ENCODE results near the gene DLG2. TPM values are rescaled to one million over a fixed set of nuclear protein-coding genes. Genes with fewer than 3 reads are reported as not detected.

DLG2 gene
- total RNA-seq, 2 experiments from 2014 or later: 6.9 to 8.2 TPM

GRCh38 chr11:83477772-83478171 is 2149.4 kb downstream of the DLG2 start:
- Histone ChIP-seq H2AFZ (ENCODE audit: low read length) (no peak overlapping the region), H3K9me3 (ENCODE audit: low read length) (no peaks in the 10 kb centered on the region), H3K27ac (ENCODE audit: low read depth, low read length, poor library complexity, severe bottlenecking) (no peak overlapping the region), H3K4me2 (ENCODE audit: low read length) (no peak overlapping the region), H3K9me2 (ENCODE audit: insufficient read depth, low read length) (no peaks in the 10 kb centered on the region), H3K4me3 (ENCODE audit: low read depth, low read length, poor library complexity, severe bottlenecking) (no peak overlapping the region), H4K20me1 (ENCODE audit: insufficient read depth, low read length) (no peaks in the 10 kb centered on the region), H3K4me1 (ENCODE audit: insufficient read depth, low read length, poor library complexity, severe bottlenecking) (no peaks in the 10 kb centered on the region), H3K36me3 (ENCODE audit: insufficient read depth, low read length) (no peaks in the 10 kb centered on the region), H3K79me2 (ENCODE audit: insufficient read depth, low read depth, low read length) (no peaks in the 10 kb centered on the region)
- DNase-seq (ENCODE audit: low spot score): no peak
- no peak for TF ChIP-seq EZH2phosphoT487 (IDR thresholded peaks at IDR 0.05; ENCODE audit: borderline replicate concordance, low read depth, low read length)
- TF ChIP-seq CTCF (conservative IDR thresholded peaks at IDR 0.05; ENCODE audit: low read length): no peak
- BruUV-seq (replicated peaks): no TSS peak
- CTCF ChIA-PET (ENCODE audit: unreplicated experiment): no interaction called here
- POLR2A ChIA-PET: no interaction called here
- intact Hi-C loops (cut with micrococcal nuclease; ENCODE audit: unreplicated experiment): no loop called here

- Histone ChIP-seq H3K4me3 (ENCODE audit: low read depth, low read length, poor library complexity, severe bottlenecking) (no peak overlapping the region), H3K27ac (ENCODE audit: low read depth, low read length, poor library complexity, severe bottlenecking) (no peak overlapping the region), H3K79me2 (ENCODE audit: insufficient read depth, low read depth, low read length) (no peaks in the 10 kb centered on the region), H3K9me3 (ENCODE audit: low read length) (no peaks in the 10 kb centered on the region), H3K9me2 (ENCODE audit: insufficient read depth, low read length) (no peaks in the 10 kb centered on the region), H3K36me3 (ENCODE audit: insufficient read depth, low read length) (no peaks in the 10 kb centered on the region), H4K20me1 (ENCODE audit: insufficient read depth, low read length) (no peaks in the 10 kb centered on the region), H3K4me2 (ENCODE audit: low read length) (no peak overlapping the region), H2AFZ (ENCODE audit: low read length) (no peak overlapping the region), H3K4me1 (ENCODE audit: insufficient read depth, low read length, poor library complexity, severe bottlenecking) (no peaks in the 10 kb centered on the region)
- no peak for TF ChIP-seq CTCF (conservative IDR thresholded peaks at IDR 0.05; ENCODE audit: low read length)
- TF ChIP-seq EZH2phosphoT487 (IDR thresholded peaks at IDR 0.05; ENCODE audit: borderline replicate concordance, low read depth, low read length): no peak
- ChIA-PET CTCF (ENCODE audit: unreplicated experiment) (no interaction called here), POLR2A (no interaction called here)
- no peak for DNase-seq (ENCODE audit: low spot score)
- BruUV-seq (replicated peaks): no TSS peak
- intact Hi-C loops (cut with micrococcal nuclease; ENCODE audit: unreplicated experiment): no loop called here
Observed at GRCh38 chr11:83475760-83476159, 2151.4 kb downstream of the DLG2 start.

GRCh38 chr11:83473743-83474142 is 2153.4 kb downstream of the DLG2 start:
- no TSS peak for BruUV-seq (replicated peaks)
- no peaks in the 10 kb centered on the region for H3K79me2 ChIP-seq (ENCODE audit: insufficient read depth, low read depth, low read length)
- no peak overlapping the region for H3K27ac ChIP-seq (ENCODE audit: low read depth, low read length, poor library complexity, severe bottlenecking)
- H3K4me3 ChIP-seq (ENCODE audit: low read depth, low read length, poor library complexity, severe bottlenecking): no peak overlapping the region
- H4K20me1 ChIP-seq (ENCODE audit: insufficient read depth, low read length): no peaks in the 10 kb centered on the region
- CTCF ChIA-PET (ENCODE audit: unreplicated experiment): no interaction called here
- POLR2A ChIA-PET: no interaction called here
- H3K9me2 ChIP-seq (ENCODE audit: insufficient read depth, low read length): no peaks in the 10 kb centered on the region
- no peak overlapping the region for H2AFZ ChIP-seq (ENCODE audit: low read length)
- no peaks in the 10 kb centered on the region for H3K36me3 ChIP-seq (ENCODE audit: insufficient read depth, low read length)
- no peaks in the 10 kb centered on the region for H3K9me3 ChIP-seq (ENCODE audit: low read length)
- intact Hi-C loops (cut with micrococcal nuclease; ENCODE audit: unreplicated experiment): no loop called here
- TF ChIP-seq CTCF (conservative IDR thresholded peaks at IDR 0.05; ENCODE audit: low read length) (no peak), EZH2phosphoT487 (IDR thresholded peaks at IDR 0.05; ENCODE audit: borderline replicate concordance, low read depth, low read length) (no peak)
- no peaks in the 10 kb centered on the region for H3K4me1 ChIP-seq (ENCODE audit: insufficient read depth, low read length, poor library complexity, severe bottlenecking)
- H3K4me2 ChIP-seq (ENCODE audit: low read length): no peak overlapping the region
- DNase-seq (ENCODE audit: low spot score): no peak
